IMR-90 (cell line): ENCODE data around the gene RAB12. TPM values are rescaled to one million over a fixed set of nuclear protein-coding genes. Genes with fewer than 3 reads are reported as not detected.

Source experiments
- ATAC-seq: fragments of 200-7000 bp; cut with Tn5 transposase; 2 replicates; pipeline ENCODE4 v1.9.1; 2020; ENCODE audit warnings: low read depth, mild to moderate bottlenecking, moderate library complexity
- BruUV-seq: library from RNA; stranded (reverse); fragments of 400-500 nt; replicated peaks from 2 replicates; lab custom pipeline; 2021; lab: Mats Ljungman, UMichigan
- CTCF ChIA-PET: fragments of 300-600 bp; formaldehyde crosslinking; extraction: SDS; loops from one replicate; lab custom pipeline; 2021; ENCODE audit warnings: antibody characterized with exemption; lab: Yijun Ruan, JAX
- POLR2A ChIA-PET: fragments of 300-600 bp; sonication (Branson Sonifier 250); formaldehyde crosslinking; loops from one replicate; lab custom pipeline; 2022; ENCODE audit warnings: antibody characterized with exemption; ENCODE audit not compliant: unreplicated experiment; lab: Charles Lee
- DNase-seq: peaks from one replicate; pipeline ENCODE4 v3.0.0; 2013
- H2AFZ ChIP-seq: replicated peaks from 2 replicates; pipeline ENCODE3; 2013; ENCODE audit warnings: low read length, mild to moderate bottlenecking; ENCODE audit not compliant: poor library complexity
- H2AK5ac ChIP-seq: 2 replicates; pipeline ENCODE4 v1.6.1; 2013; ENCODE audit warnings: low read depth, low read length, inconsistent platforms
- H2AK9ac ChIP-seq: replicated peaks from 2 replicates; pipeline ENCODE3; 2013; ENCODE audit warnings: mild to moderate bottlenecking, low read depth, low read length, moderate library complexity; ENCODE audit not compliant: poor library complexity
- H2BK120ac ChIP-seq: 2 replicates; pipeline ENCODE4 v1.6.1; 2013; ENCODE audit warnings: low read depth, low read length, inconsistent platforms
- H2BK15ac ChIP-seq: 3 replicates; pipeline ENCODE4 v1.6.1; 2013; ENCODE audit warnings: low read depth, low read length, inconsistent platforms
- H2BK20ac ChIP-seq: 2 replicates; pipeline ENCODE4 v1.6.1; 2013; ENCODE audit warnings: low read depth, mild to moderate bottlenecking, inconsistent platforms, low read length, moderate library complexity
- H2BK5ac ChIP-seq: 2 replicates; pipeline ENCODE4 v1.6.1; 2013; ENCODE audit warnings: mild to moderate bottlenecking, low read depth, low read length, inconsistent platforms; ENCODE audit not compliant: poor library complexity, severe bottlenecking
- H3K14ac ChIP-seq: replicated peaks from 2 replicates; pipeline ENCODE4 v1.6.1; 2013; ENCODE audit warnings: low read depth, low read length, inconsistent platforms
- H3K18ac ChIP-seq: 2 replicates; pipeline ENCODE4 v1.6.1; 2013; ENCODE audit warnings: low read depth, low read length, control low read depth
- H3K23ac ChIP-seq: 2 replicates; pipeline ENCODE4 v1.6.1; 2013; ENCODE audit warnings: low read depth, low read length, inconsistent platforms
- H3K27ac ChIP-seq: 2 replicates; pipeline ENCODE4 v1.5.1; 2013; ENCODE audit warnings: mild to moderate bottlenecking, control low read depth, low read length; ENCODE audit not compliant: insufficient read depth
- H3K27me3 ChIP-seq: 2 replicates; pipeline ENCODE4 v1.6.1; 2013; ENCODE audit warnings: low read length; ENCODE audit not compliant: control insufficient read depth, insufficient read depth
- H3K36me3 ChIP-seq: 2 replicates; pipeline ENCODE4 v1.6.1; 2013; ENCODE audit warnings: low read length, mixed read lengths; ENCODE audit not compliant: control insufficient read depth, insufficient read depth
- H3K4ac ChIP-seq: 2 replicates; pipeline ENCODE4 v1.6.1; 2013; ENCODE audit warnings: low read depth, low read length, inconsistent platforms
- H3K4me1 ChIP-seq: 2 replicates; pipeline ENCODE4 v1.6.1; 2013; ENCODE audit warnings: low read length, mixed read lengths; ENCODE audit not compliant: control insufficient read depth, insufficient read depth
- H3K4me2 ChIP-seq: 2 replicates; pipeline ENCODE4 v1.6.1; 2013; ENCODE audit warnings: low read depth, mild to moderate bottlenecking, control low read depth, low read length, moderate library complexity
- H3K4me3 ChIP-seq: 2 replicates; pipeline ENCODE4 v1.5.1; 2013; ENCODE audit warnings: low read depth, mild to moderate bottlenecking, control low read depth, low read length, moderate library complexity; ENCODE audit not compliant: insufficient read depth
- H3K56ac ChIP-seq: 2 replicates; pipeline ENCODE4 v1.6.1; 2013; ENCODE audit warnings: low read length, inconsistent platforms; ENCODE audit not compliant: insufficient read depth; ENCODE audit errors: extremely low read depth
- H3K79me1 ChIP-seq, 2 experiments: 2 replicates each; pipeline ENCODE4 v1.6.1; 2013; ENCODE audit warnings: low read length in 2 of 2, inconsistent platforms in 1 of 2, low read depth in 1 of 2
- H3K9ac ChIP-seq: 2 replicates; pipeline ENCODE4 v1.6.1; 2013; ENCODE audit warnings: low read depth, low read length, control low read depth
- H3K9me1 ChIP-seq: 2 replicates; pipeline ENCODE4 v1.6.1; 2013; ENCODE audit warnings: low read length, inconsistent platforms; ENCODE audit not compliant: insufficient read depth
- H3K9me3 ChIP-seq: 2 replicates; pipeline ENCODE4 v1.6.1; 2013; ENCODE audit warnings: low read length; ENCODE audit not compliant: control insufficient read depth, insufficient read depth
- H4K20me1 ChIP-seq: 2 replicates; pipeline ENCODE4 v1.6.1; 2013; ENCODE audit warnings: low read length, inconsistent platforms; ENCODE audit not compliant: insufficient read depth
- H4K5ac ChIP-seq: 2 replicates; pipeline ENCODE4 v1.6.1; 2013; ENCODE audit warnings: mild to moderate bottlenecking, low read depth, low read length, control low read depth
- H4K8ac ChIP-seq, 2 experiments: 2 replicates each; pipeline ENCODE4 v1.6.1; 2013; ENCODE audit warnings: low read depth in 2 of 2, low read length in 2 of 2, control low read depth in 1 of 2, inconsistent platforms in 1 of 2
- H4K91ac ChIP-seq: 2 replicates; pipeline ENCODE4 v1.6.1; 2013; ENCODE audit warnings: low read depth, low read length, inconsistent platforms; ENCODE audit not compliant: insufficient read depth
- BHLHE40 ChIP-seq: fragments of 150-350 bp; IDR thresholded peaks from 2 replicates; pipeline ENCODE4 v1.6.1; 2016; ENCODE audit warnings: mild to moderate bottlenecking, low read depth, low read length
- CEBPB ChIP-seq: IDR thresholded peaks from 2 replicates; pipeline ENCODE4 v1.6.1; 2012; ENCODE audit warnings: low read depth, low read length, improper control_type of control experiment
- CHD1 ChIP-seq: IDR thresholded peaks from 2 replicates; pipeline ENCODE4 v1.6.1; 2012; ENCODE audit warnings: low read depth, low read length, improper control_type of control experiment
- CTCF ChIP-seq: conservative IDR thresholded peaks from 2 replicates; pipeline ENCODE4 v1.5.1; 2012; ENCODE audit warnings: mild to moderate bottlenecking, low read depth, low read length, improper control_type of control experiment
- ELK1 ChIP-seq: fragments of 150-350 bp; IDR thresholded peaks from 2 replicates; pipeline ENCODE4 v1.6.1; 2016; ENCODE audit warnings: low read depth, mild to moderate bottlenecking, low read length, moderate library complexity, borderline replicate concordance
- FOS ChIP-seq: fragments of 150-350 bp; IDR thresholded peaks from 2 replicates; pipeline ENCODE4 v1.6.1; 2016; ENCODE audit warnings: low read depth, low read length
- MAFK ChIP-seq: IDR thresholded peaks from 2 replicates; pipeline ENCODE4 v1.6.1; 2012; ENCODE audit warnings: low read depth, low read length, improper control_type of control experiment
- MXI1 ChIP-seq: IDR thresholded peaks from 2 replicates; pipeline ENCODE4 v1.6.1; 2012; ENCODE audit warnings: low read depth, mild to moderate bottlenecking, low read length, moderate library complexity, borderline replicate concordance
- NFE2L2 ChIP-seq: fragments of 150-350 bp; IDR thresholded peaks from 2 replicates; pipeline ENCODE4 v1.6.1; 2016; ENCODE audit warnings: low read depth, mild to moderate bottlenecking, low read length
- POLR2A ChIP-seq: IDR thresholded peaks from 2 replicates; pipeline ENCODE4 v1.6.1; 2012; ENCODE audit warnings: mild to moderate bottlenecking, low read depth, low read length
- RAD21 ChIP-seq: IDR thresholded peaks from 2 replicates; pipeline ENCODE4 v1.6.1; 2012; ENCODE audit warnings: low read length, improper control_type of control experiment
- RCOR1 ChIP-seq: IDR thresholded peaks from 2 replicates; pipeline ENCODE4 v1.6.1; 2012; ENCODE audit warnings: mild to moderate bottlenecking, low read length, improper control_type of control experiment; ENCODE audit not compliant: insufficient replicate concordance
- RFX5 ChIP-seq: IDR thresholded peaks from 2 replicates; pipeline ENCODE4 v1.8.0; 2012; ENCODE audit warnings: low read depth, mild to moderate bottlenecking, low read length, moderate library complexity
- SMC3 ChIP-seq: fragments of 150-350 bp; IDR thresholded peaks from 2 replicates; pipeline ENCODE4 v1.6.1; 2016; ENCODE audit warnings: low read depth, mild to moderate bottlenecking, antibody characterized with exemption, low read length, moderate library complexity
- USF2 ChIP-seq: fragments of 150-350 bp; IDR thresholded peaks from 2 replicates; pipeline ENCODE4 v1.6.1; 2017; ENCODE audit warnings: mild to moderate bottlenecking, antibody characterized with exemption, low read length, low read depth
- WGBS, 2 experiments: methylation state at CpG; one replicate each; pipeline versions ENCODE4 v1.1.5 to v1.1.7; 2013; ENCODE audit warnings: missing lambda C conversion rate in 2 of 2; ENCODE audit not compliant: insufficient read length in 1 of 2; ENCODE audit errors: extremely low coverage in 2 of 2; 5-methylcytosine and 5-hydroxymethylcytosine counted together
- dilution Hi-C: fragments of 300-500 bp; cut with HindIII; formaldehyde crosslinking; loops from one replicate; pipeline ENCODE4 v1.14.3; 2018; ENCODE audit warnings: low sequenced_read_pairs; ENCODE audit not compliant: unreplicated experiment
- in situ Hi-C: fragments of 300-500 bp; cut with MboI; formaldehyde crosslinking; loops from 3 replicates; pipeline ENCODE4 v1.14.3; 2019; ENCODE audit warnings: low sequenced_read_pairs, inconsistent platforms, mixed read lengths
- intact Hi-C: fragments of 100-400 bp; cut with micrococcal nuclease; formaldehyde crosslinking; loops from 2 replicates; pipeline ENCODE4 v1.10.0; 2022
- polyA plus RNA-seq, 3 experiments: library from polyadenylated mRNA; depleted of rRNA; stranded (reverse); fragments of >200 nt; gene quantifications; 2 replicates each; pipeline ENCODE4 v1.2.3, GENCODE V29; 2012; ENCODE audit warnings: low replicate concordance in 1 of 3
- total RNA-seq: library from RNA; depleted of rRNA; stranded (reverse); fragments of >200 nt; gene quantifications from 2 replicates; pipeline ENCODE4 v1.2.3, GENCODE V29; 2012

Gene RAB12
- total and polyA plus RNA-seq, 2 of the 4 experiments (the other 2 are of a cell fraction): 14.9 to 19.2 TPM

GRCh38 chr18:8685141-8685913, 76.1 kb downstream of the RAB12 start:
- H3K9ac ChIP-seq: no peak overlapping the region
- no peak overlapping the region for H3K56ac ChIP-seq
- no peaks in the 10 kb centered on the region for H3K9me3 ChIP-seq
- no peak overlapping the region for H3K4me3 ChIP-seq
- no peaks in the 10 kb centered on the region for H4K20me1 ChIP-seq
- no peaks in the 10 kb centered on the region for H3K79me1 ChIP-seq
- CTCF ChIA-PET: no interaction called here
- H3K27me3 ChIP-seq: no peaks in the 10 kb centered on the region
- H2BK20ac ChIP-seq: no peak overlapping the region
- peaks cover 9% of the 10 kb centered on the region for H3K4me1 ChIP-seq
- H4K5ac ChIP-seq: no peak overlapping the region
- no peak overlapping the region for H3K23ac ChIP-seq
- H3K4ac ChIP-seq: no peak overlapping the region
- H2AK9ac ChIP-seq: no peak overlapping the region
- no peak overlapping the region for H3K4me2 ChIP-seq
- TF ChIP-seq USF2 (no peak), SMC3 (no peak), BHLHE40 (no peak), CHD1 (no peak), CEBPB (no peak), ELK1 (no peak), CTCF (no peak), RAD21 (no peak), RFX5 (no peak), POLR2A (no peak), FOS (no peak), MAFK (no peak), RCOR1 (no peak), NFE2L2 (no peak), MXI1 (no peak)
- ATAC-seq (peak; percentile 67), DNase-seq (peak; percentile 32)
- no peaks in the 10 kb centered on the region for H3K36me3 ChIP-seq
- POLR2A ChIA-PET: no interaction called here
- H2BK120ac ChIP-seq: peak overlapping the region; percentile 24; the same call in 1 of the 2 replicates
- BruUV-seq: no TSS peak
- peak overlapping the region; percentile 48 to 52; a peak in 2 of 4 replicates for H4K8ac ChIP-seq
- peak overlapping the region; percentile 1; the same call in 1 of the 2 replicates for H3K18ac ChIP-seq
- H4K91ac ChIP-seq: peak overlapping the region; percentile 51
- peak overlapping the region; percentile 59; the same call in 1 of the 2 replicates for H2AK5ac ChIP-seq
- peaks cover 8% of the 10 kb centered on the region; the same call in 1 of the 2 replicates for H3K9me1 ChIP-seq
- no peak overlapping the region for H2BK15ac ChIP-seq
- no peak overlapping the region for H3K27ac ChIP-seq
- dilution Hi-C loops (loop anchor here (25.0 kb wide), 1 partner anchor 302 kb away; no protein-coding TSS in a partner anchor), in situ Hi-C loops (no loop called here), intact Hi-C loops (no loop called here)
- no peak overlapping the region; the same call in 1 of the 2 replicates for H3K14ac ChIP-seq
- WGBS, 2 experiments: 87% methylated on average over 6 of the region's 13 CpGs; no CpG with 5 or more reads in 1 of the 2 experiments
- H2AFZ ChIP-seq: peak overlapping the region; percentile 59
- no peak overlapping the region for H2BK5ac ChIP-seq
